GM19438 (cell line): Measurements from ENCODE around the gene SLC5A5.
"Not testable (repeated sequence)": the region's sequence is repeated elsewhere in the genome, so short reads cannot be mapped to it uniquely, and the experiment has no call there.

Source experiments
- ATAC-seq: cut with Tn5 transposase; IDR thresholded peaks from one replicate; pipeline ENCODE4 v1.9.1; 2021; ENCODE audit warnings: low read depth; ENCODE audit not compliant: unreplicated experiment

The SLC5A5 gene

DNA sequence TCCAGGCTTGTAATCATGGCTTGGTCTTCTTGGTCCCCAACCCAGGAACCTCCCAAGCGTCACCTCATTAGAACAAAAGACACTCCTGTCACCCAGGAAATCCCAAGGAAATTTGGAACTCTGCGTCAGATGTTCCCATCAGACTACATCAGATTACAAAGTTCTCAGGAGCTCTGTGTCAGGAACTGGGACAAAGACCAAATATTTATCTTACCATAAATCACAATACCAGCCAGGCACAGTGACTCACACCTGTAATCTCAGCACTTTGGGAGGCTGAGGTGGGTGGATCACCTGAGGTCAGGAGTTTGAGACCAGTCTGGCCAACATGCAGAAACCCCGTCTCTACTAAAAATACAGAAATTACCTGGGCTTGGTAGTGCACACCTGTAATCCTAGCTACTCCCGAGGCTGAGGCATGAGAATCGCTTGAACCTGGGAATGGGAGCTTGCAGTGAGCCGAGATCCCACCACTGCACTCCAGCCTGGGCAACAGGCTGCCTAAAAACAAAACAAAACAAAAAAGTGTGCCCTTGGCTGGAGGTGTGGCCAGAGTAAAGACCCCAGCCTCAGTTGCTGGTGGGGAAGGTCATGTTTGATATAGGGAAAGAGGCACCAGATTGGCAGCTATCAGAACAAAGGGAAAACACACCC lies 44.3 kb downstream of the SLC5A5 start:
- no peak for ATAC-seq

GRCh38 chr19:17918151-17918550 lies 46.4 kb downstream of the SLC5A5 start:
- not testable (repeated sequence) for ATAC-seq

DNA sequence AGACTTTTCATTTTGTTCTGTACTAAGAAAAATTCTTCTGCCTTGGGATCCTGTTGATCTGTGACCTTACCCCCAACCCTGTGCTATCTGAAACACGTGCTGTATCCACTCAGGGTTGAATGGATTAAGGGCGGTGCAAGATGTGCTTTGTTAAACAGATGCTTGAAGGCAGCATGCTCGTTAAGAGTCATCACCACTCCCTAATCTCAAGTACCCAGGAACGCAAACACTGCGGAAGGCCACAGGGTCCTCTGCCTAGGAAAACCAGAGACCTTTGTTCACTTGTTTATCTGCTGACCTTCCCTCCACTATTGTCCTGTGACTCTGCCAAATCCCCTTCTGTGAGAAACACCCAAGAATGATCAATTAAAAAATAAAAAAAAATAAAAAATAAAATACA lies 47.4 kb downstream of the SLC5A5 start:
- not testable (repeated sequence) for ATAC-seq

- no peak for ATAC-seq
Observed at GRCh38 chr19:17920527-17920926, 48.8 kb downstream of the SLC5A5 start.

GRCh38 chr19:17922138-17922537 lies 50.4 kb downstream of the SLC5A5 start:
- ATAC-seq: no peak

DNA sequence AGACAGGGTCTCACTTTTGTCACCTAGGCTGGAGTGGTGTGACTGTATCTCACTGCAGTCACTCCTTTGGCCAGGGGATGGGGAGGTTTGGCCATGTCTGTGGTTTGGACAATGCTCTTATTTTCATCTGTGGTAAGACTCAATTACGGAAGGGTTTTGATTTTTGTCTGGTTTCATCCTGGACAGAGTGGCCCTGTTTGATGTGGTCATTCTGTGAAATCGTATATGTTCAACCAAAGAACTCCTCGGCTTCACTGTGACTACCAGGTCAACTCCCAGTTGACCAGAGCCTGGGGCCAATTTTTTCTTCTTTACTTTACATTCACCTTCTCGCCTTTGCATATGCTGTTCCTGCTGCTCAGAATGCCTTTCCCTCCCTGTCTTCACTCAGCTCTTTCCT lies 54.3 kb downstream of the SLC5A5 start:
- ATAC-seq: no peak

GRCh38 chr19:17929056-17929455 lies 57.3 kb downstream of the SLC5A5 start:
- ATAC-seq: no peak

- no peak for ATAC-seq
Observed at GRCh38 chr19:17931532-17932191, 59.9 kb downstream of the SLC5A5 start.

DNA sequence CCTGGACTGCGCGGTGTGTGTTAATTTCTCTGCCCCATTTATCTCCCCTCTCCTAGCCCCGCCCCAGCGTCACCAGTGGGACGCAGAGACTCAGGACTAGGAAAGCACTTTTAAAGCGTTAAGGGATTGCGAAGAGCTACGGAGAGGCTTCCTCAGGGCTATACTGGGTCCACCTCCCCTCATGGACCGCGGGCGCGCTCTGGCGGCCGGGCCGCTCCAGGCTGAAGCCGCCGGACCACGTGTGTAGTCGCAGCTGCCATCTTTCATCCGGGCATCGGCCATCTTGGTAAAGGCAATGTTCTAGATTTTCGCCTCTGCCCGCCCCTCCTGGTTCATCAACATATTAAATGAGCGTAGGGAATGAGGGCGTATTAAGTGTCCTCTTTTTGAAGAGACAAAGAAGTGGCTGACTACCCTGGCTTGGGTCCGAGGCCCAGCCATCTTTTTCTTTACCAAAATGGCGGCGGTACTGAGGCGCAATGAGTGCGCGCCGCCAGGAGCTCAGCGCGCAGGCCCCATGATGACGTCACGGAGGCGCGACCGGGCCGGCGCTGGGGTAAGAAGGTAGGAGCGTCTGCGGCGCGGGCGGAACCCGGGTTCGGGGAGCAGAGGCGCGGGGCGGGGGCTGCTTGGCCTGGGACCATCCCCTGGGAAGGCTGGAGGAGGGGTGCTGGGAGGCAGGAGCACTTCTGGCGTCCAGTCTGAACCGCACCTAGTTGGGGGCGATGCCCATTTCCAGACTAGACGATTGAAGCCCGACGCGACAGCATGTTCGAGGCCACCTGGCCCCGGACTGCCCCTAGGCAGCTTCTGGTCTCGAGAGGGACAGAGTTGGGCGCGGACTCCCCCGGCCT lies 61.0 kb downstream of the SLC5A5 start, which contains the start of gene CCDC124:
Gene CCDC124, plus strand, starts transcription at position 531 of the 854 bp plus-strand sequence. CDS start 3,406 bp downstream, outside the sequence.
- ATAC-seq: peak; percentile 74

DNA sequence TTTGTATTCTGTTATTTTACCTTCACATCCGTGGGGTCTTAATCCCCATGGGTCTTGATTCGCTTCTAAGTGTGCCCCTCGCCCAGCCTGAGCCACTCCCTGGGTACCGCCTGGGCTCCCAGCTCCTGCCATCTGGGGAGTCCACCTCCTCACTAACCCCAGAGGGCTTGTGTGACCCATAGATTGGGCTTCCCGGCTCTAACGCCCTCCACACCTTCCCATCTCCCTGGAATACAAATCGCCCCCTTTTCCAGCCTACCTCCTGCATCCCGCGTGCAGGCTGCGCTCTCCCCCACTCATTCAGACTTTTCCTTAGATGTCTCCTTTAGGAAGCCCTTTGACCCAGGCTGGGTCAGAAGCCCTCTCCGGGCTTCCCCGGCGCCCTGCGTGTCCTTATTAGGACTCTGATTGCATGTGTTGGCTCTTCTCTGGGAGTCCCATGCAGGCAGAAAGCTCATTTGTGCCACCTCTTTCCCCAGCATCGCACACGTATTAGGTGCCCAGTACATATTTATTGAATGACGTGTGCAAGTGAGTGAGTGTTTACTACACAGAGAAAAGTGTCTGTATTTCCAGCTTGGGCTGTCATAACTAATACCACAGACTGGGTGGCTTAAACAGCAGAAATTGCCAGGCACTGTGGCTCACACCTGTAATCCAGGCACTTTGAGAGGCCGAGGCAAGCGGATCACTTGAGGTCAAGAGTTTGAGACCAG lies 61.8 kb downstream of the SLC5A5 start:
- ATAC-seq: no peak

DNA sequence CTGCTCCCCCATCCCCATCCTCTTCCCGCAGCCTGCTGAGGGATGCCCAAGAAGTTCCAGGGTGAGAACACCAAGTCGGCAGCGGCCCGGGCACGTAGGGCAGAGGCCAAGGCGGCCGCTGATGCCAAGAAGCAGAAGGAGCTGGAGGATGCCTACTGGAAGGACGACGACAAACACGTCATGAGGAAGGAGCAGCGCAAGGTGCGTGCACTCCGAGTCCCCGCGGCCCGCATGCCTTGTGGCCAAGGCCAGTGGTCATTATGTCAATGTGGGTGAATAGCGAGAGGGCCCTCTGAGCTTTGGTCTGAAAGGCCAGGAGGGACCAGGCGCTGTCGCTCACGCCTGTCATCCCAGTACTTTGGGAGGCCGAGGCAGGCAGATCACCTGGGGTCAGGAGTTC lies 64.6 kb downstream of the SLC5A5 start:
- no peak for ATAC-seq

DNA sequence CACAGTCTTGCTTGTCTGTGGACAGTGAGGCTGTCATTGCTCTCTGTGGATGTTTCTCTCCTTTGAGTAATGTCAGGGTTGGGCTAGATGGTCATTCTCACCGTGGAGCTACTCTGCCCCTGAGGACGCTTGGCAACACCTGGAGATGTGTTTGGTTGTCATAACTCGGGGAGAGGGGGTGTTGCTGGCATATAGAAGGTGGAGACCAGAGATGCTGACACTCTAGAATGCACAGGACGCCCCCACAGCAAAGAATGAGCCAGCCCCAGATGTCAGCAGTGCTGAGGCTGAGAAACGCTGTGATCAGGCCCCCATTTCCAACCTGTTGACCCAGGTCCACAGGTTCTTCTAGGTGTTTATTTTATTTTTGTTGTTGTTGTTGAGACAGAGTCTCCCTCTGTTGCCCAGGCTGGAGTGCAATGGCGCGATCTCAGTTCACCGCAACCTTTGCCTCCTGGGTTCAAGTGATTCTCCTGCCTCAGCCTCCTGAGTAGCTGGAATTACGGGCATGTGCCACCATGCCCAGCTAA lies 65.7 kb downstream of the SLC5A5 start:
- no peak for ATAC-seq

- no peak for ATAC-seq
Observed at GRCh38 chr19:17938092-17938845, 66.5 kb downstream of the SLC5A5 start.

- ATAC-seq: no peak
Observed at GRCh38 chr19:17942181-17942580, 70.4 kb downstream of the SLC5A5 start.

- ATAC-seq: no peak
Observed at GRCh38 chr19:17942582-17943273, 71.0 kb downstream of the SLC5A5 start.

- no peak for ATAC-seq
Observed at GRCh38 chr19:17943274-17944221, 71.8 kb downstream of the SLC5A5 start.

- no peak for ATAC-seq
Observed at GRCh38 chr19:17944301-17944700, 72.6 kb downstream of the SLC5A5 start.
